Islet precursor cell (in vitro differentiated cells): ENCODE measurements around the gene LARP1B.
"Not testable (repeated sequence)": the region's sequence is repeated elsewhere in the genome, so short reads cannot be mapped to it uniquely, and the experiment has no call there.

Experiments
- DNase-seq: peaks from one replicate; pipeline ENCODE4 v3.0.0-alpha.2; 2018

The LARP1B gene

GRCh38 chr4:128060699-128061565 is at the start of gene LARP1B:
TSS of gene LARP1B (plus strand) at chr4:128061312. CDS start at chr4:128074952, 13,640 bp downstream.
- DNase-seq, result peak; percentile 99

DNA sequence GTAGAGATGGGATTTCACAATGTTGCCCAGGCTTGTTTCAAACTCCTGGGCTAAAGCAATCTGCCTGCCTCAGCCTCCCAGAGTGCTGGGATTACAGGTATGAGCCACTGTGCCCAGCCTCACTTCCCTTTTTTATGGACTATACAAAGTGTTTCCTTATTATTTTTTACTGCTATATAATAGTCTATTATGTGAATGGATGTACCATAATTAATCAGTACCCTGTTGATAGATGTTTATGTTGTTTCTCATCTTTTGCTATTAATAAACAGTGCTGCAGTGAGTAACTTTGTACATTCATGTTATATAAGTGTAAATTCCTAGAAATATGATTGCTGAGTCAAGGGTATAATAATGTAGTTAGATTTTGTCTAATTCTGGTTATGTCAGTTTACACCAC is 35.8 kb upstream of the LARP1B start:
- no peak for DNase-seq

GRCh38 chr4:128029907-128030306 is 31.2 kb upstream of the LARP1B start:
- DNase-seq, result no peak

- DNase-seq, result no peak
Measured at GRCh38 chr4:128031756-128032384, 29.2 kb upstream of the LARP1B start.

DNA sequence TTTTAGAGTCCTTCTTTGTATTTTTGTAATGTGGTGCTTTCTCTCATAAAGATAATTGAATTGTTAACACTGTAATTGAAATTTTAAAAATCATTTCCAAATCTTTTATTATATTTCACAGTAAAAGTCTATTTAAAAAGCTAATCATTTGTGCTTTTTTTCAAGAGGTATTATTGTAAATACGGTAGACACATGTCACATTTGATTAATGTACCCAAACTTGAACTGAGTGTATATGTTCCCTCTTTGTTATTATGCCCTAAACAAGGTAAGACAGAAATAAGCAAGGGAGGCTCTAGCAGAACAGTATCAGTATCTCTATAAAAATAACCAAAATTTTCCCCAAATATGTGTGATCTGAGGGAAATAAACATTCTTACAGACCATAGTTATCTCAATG is 21.5 kb upstream of the LARP1B start:
- DNase-seq, result no peak

GRCh38 chr4:128047019-128047418 is 14.1 kb upstream of the LARP1B start:
- DNase-seq, result not testable (repeated sequence)

DNA sequence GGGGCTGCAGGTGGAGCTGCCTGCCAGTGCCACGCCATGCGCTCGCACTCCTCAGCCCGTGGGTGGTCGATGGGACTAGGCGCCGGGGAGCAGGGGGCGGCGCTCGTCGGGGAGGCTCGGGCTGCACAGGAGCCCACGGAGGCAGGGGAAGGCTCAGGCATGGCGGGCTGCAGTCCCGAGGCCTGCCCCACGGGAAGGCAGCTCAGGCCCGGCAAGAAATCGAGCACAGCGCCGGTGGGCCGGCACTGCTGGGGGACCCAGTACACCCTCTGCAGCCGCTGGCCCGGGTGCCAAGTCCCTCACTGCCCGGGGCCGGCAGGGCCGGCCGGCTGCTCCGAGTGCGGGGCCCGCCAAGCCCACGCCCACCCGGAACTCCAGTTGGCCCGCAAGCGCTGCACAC is 13.6 kb upstream of the LARP1B start:
- not testable (repeated sequence) for DNase-seq

GRCh38 chr4:128051229-128051628 is 9.9 kb upstream of the LARP1B start:
- not testable (repeated sequence) for DNase-seq

GRCh38 chr4:128054907-128055306 is 6.2 kb upstream of the LARP1B start:
- not testable (repeated sequence) for DNase-seq

DNA sequence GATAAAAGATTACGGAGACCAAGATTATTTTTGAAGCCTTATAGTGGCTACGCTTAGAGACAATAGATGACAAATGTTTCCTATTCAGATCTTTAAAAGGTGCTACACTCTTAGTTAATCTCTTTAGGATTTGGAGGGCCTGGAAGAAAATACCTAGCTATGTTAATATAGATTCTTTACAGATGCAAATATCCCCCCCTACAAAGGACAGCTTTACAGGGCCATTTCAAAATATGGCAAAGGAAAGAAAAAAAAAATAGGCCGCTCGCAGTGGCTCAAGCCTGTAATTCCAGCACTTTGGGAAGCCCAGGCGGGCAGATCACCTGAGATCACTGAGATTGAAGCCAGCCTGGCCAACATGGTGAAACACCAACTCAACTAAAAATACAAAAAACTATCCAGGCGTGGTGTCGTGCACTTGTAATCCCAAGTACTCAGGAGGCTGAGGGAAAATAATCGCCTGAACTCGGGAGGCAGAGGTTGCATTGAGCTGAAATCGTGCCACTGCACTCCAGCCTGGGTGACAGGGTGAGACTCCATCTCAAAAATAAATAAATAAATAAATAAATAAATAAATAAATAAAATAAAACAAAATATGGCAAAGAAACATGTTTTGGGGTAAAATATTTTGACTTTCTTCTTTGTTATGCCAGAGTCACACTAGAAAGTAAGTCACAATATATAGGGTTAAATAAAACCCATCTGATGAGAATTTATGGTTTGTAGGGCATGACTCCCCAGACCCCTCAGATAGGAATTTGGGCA is 5.5 kb upstream of the LARP1B start:
- not testable (repeated sequence) for DNase-seq

GRCh38 chr4:128056396-128056795 is 4.7 kb upstream of the LARP1B start:
- DNase-seq, result no peak

GRCh38 chr4:128060121-128060698 is 902 bp upstream of the LARP1B start:
- DNase-seq, result no peak

GRCh38 chr4:128061566-128062536 is 739 bp downstream of the LARP1B start:
- DNase-seq, result peak; percentile 83

DNA sequence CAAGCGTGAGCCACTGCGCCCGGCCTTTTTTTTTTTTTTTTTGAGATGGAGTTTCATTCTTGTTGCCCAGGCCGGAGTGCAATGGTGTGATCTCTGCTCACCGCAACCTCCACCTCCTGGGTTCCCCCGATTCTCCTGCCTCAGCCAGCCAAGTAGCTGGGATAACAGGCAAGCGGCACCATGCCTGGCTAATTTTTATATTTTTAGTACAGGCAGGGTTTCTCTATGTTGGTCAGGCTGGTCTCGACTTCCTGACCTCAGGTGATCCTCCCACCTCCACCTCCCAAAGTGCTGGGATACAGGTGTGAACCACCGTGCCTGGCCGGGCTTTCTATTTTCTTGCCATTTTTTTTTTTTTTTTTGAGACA is 5.3 kb downstream of the LARP1B start:
- not testable (repeated sequence) for DNase-seq

- peak; percentile 61 for DNase-seq
Measured at GRCh38 chr4:128068918-128069317, 7.8 kb downstream of the LARP1B start.

DNA sequence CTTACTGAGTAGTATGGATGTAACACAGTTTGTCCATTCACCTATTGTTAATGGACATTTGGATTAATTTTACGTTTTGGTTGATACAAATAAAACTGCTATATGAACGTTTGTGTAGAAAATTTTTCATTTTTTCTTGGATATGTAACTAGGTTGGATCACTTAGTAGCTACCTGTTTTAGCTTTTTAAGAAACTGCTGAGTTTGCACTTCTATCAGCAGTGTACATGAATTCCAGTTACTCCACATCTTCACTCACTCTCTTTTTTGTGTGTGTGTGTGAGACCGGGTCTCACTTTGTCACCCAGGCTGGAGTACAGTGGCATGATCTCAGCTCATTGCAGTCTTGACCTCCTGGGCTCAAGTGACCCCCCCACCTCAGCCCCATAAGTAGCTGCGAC is 15.4 kb downstream of the LARP1B start:
- DNase-seq, result no peak

DNA sequence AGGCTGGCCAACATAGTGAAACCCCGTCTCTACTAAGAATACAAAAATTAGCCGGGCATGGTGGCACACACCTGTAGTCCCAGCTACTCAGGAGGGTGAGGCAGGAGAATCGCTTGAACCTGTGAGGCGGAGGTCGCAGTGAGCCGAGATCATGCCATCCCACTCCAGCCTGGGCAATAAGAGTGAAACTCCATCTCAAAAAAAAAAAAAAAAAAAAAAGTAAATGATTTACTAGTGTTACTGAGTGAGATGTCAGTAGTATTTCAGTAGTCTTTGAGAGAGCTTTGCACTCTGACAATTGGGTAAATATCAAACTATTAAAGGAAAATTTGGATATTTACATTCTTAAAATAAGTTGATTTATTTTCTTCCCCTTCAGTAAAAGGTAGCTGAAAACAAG is 34.2 kb downstream of the LARP1B start:
- DNase-seq, result not testable (repeated sequence)

- DNase-seq, result no peak
Measured at GRCh38 chr4:128107766-128108165, 46.7 kb downstream of the LARP1B start.

DNA sequence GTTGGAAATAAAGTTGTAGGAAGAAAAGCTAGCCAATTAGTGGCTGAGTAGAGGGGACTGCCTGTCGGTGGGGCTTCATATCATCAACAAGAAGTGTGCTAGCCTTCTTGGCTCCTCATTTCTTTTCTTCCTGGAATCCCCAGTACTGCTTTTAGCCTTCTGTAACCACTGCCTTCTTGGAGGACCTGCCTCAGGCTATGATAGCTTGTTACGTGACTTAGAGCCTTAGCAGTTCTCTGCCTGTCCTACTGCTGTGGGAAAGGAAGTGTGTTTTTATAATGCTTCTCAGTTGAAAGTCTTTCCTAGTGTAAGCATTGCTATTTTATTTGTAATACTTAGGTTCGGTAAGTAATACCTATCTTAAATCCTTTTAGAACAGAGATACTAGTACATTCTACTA is 61.9 kb downstream of the LARP1B start:
- peak; percentile 89 for DNase-seq

- no peak for DNase-seq
Measured at GRCh38 chr4:128130621-128131020, 69.5 kb downstream of the LARP1B start.

DNA sequence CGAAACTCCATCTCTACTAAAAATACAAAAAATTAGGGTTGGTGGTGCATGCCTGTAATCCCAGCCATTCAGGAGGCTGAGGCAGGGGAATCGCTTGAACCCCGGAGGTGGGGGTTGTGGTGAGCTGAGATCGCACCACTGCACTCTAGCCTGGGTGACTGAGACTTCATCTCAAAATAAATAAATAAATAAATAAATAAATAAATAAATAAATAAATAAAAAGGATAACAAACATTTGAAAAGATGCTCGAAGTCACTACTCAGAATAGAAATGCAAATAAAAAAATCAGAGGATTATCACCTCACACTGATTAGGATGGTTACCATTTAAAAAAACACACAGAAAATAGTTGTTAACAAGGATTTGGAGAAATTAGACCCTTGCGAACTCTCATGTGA is 73.8 kb downstream of the LARP1B start:
- no peak for DNase-seq

- DNase-seq, result no peak
Measured at GRCh38 chr4:128135391-128135790, 74.3 kb downstream of the LARP1B start.
